Thyroid gland (tissue), 4 donors: ENCODE results near the gene TFAP2E.

ENCODE experiments used
- POLR2A ChIP-seq, 2 donors: fragments of 450-650 bp; IDR thresholded peaks; one replicate each; pipeline ENCODE4 v1.6.1; 2017; ENCODE audit warnings: antibody characterized with exemption in 2 of 2, mild to moderate bottlenecking in 2 of 2, moderate library complexity in 1 of 2
- TF ChIP-seq, protein P1 (sequence below), 6 experiments: fragments of 200-600 bp in 3 of 6; fragments of 450-650 bp in 3 of 6; sonication (generic) in 3 of 6; IDR thresholded peaks; one replicate each; pipeline ENCODE4 v1.5.1; 2016 to 2019; ENCODE audit warnings: antibody characterized with exemption in 6 of 6, mild to moderate bottlenecking in 2 of 6, inconsistent platforms in 1 of 6, moderate library complexity in 1 of 6

DNA sequence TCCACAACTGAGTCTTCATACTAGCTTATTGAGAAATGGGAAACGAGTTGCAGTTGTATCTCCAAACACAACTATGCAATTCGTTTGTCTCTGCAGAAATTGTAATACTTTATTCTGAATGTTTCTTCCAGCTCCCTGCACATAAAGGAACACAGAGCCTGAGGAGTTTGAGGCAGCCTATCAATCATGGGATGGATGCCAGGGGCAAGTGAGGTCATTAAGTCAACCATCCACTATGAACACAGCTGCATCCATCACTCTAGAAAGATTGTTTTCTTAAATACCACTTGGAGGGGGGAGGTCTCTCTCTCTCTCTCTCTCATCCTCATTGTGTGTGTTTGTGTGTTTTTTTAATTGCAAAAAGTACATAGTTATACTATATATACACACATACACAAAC is 71.1 kb downstream of the TFAP2E start:
- TF ChIP-seq, protein P1, sequence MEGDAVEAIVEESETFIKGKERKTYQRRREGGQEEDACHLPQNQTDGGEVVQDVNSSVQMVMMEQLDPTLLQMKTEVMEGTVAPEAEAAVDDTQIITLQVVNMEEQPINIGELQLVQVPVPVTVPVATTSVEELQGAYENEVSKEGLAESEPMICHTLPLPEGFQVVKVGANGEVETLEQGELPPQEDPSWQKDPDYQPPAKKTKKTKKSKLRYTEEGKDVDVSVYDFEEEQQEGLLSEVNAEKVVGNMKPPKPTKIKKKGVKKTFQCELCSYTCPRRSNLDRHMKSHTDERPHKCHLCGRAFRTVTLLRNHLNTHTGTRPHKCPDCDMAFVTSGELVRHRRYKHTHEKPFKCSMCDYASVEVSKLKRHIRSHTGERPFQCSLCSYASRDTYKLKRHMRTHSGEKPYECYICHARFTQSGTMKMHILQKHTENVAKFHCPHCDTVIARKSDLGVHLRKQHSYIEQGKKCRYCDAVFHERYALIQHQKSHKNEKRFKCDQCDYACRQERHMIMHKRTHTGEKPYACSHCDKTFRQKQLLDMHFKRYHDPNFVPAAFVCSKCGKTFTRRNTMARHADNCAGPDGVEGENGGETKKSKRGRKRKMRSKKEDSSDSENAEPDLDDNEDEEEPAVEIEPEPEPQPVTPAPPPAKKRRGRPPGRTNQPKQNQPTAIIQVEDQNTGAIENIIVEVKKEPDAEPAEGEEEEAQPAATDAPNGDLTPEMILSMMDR (IDR thresholded peaks at IDR 0.05), result no peak
- TF ChIP-seq POLR2A (IDR thresholded peaks at IDR 0.05), result no peak
